Transverse colon (tissue), 4 donors: Measurements from ENCODE around the gene GPR162.

Source experiments
- EP300 ChIP-seq: sonication (generic); formaldehyde crosslinking; IDR thresholded peaks from one replicate; pipeline ENCODE4 v1.6.1; 2017; ENCODE audit warnings: antibody characterized with exemption, low read depth
- POLR2A ChIP-seq: fragments of 450-650 bp; IDR thresholded peaks from one replicate; pipeline ENCODE4 v1.6.1; 2016; ENCODE audit warnings: antibody characterized with exemption, mild to moderate bottlenecking, moderate library complexity
- POLR2AphosphoS5 ChIP-seq, 3 donors: sonication (generic); formaldehyde crosslinking; IDR thresholded peaks; one replicate each; pipeline ENCODE4 v1.6.1; 2016; ENCODE audit warnings: antibody characterized with exemption in 3 of 3
- TF ChIP-seq, protein P1 (sequence below), 5 experiments: fragments of 200-600 bp in 3 of 5; fragments of 450-650 bp in 2 of 5; sonication (generic) in 3 of 5; IDR thresholded peaks; 1 replicate in 2 of 5; 2 replicates in 3 of 5; pipeline ENCODE4 v1.5.1; 2016 to 2017; ENCODE audit warnings: antibody characterized with exemption in 5 of 5, inconsistent platforms in 3 of 5, mild to moderate bottlenecking in 2 of 5, moderate library complexity in 1 of 5

DNA sequence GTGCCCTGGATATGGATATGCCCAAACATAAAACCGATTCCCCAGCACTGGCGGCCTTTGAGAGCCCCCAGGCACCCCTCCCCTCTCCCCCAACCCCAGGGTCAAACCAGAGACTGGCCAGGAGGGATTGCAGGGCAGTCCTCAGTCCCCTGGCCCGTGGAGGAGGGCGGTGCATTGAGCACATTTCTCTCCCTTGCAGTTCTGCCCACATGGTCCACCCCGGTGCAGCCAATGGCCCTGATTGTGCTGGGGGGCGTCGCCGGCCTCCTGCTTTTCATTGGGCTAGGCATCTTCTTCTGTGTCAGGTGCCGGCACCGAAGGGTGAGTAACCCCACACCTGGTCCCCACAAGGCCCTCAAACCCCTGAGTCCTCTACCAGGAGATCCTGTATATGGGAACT, 3.4 kb upstream of the GPR162 start:
- TF ChIP-seq POLR2AphosphoS5 (IDR thresholded peaks at IDR 0.05) (no peak), POLR2A (no peak), EP300 (no peak)
- TF ChIP-seq, protein P1, sequence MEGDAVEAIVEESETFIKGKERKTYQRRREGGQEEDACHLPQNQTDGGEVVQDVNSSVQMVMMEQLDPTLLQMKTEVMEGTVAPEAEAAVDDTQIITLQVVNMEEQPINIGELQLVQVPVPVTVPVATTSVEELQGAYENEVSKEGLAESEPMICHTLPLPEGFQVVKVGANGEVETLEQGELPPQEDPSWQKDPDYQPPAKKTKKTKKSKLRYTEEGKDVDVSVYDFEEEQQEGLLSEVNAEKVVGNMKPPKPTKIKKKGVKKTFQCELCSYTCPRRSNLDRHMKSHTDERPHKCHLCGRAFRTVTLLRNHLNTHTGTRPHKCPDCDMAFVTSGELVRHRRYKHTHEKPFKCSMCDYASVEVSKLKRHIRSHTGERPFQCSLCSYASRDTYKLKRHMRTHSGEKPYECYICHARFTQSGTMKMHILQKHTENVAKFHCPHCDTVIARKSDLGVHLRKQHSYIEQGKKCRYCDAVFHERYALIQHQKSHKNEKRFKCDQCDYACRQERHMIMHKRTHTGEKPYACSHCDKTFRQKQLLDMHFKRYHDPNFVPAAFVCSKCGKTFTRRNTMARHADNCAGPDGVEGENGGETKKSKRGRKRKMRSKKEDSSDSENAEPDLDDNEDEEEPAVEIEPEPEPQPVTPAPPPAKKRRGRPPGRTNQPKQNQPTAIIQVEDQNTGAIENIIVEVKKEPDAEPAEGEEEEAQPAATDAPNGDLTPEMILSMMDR (IDR thresholded peaks at IDR 0.05), result no peak
